KOPT-K1 (cell line): ENCODE results near the gene CTNNA1.
A peak's percentile ranks its signal among the peaks of the same experiment; 100 is the strongest.
"Not testable (repeated sequence)": the region's sequence is repeated elsewhere in the genome, so short reads cannot be mapped to it uniquely, and the experiment has no call there.

ENCODE experiments used
- H3K27ac ChIP-seq: fragments of 200-600 bp; sonication (generic); 2 replicates; pipeline ENCODE4 v1.5.1; 2016; ENCODE audit warnings: antibody characterized with exemption, mild to moderate bottlenecking, low read depth, low read length; ENCODE audit not compliant: poor library complexity, severe bottlenecking
- H3K36me3 ChIP-seq: fragments of 200-600 bp; sonication (generic); 2 replicates; pipeline ENCODE4 v1.5.1; 2017; ENCODE audit warnings: antibody characterized with exemption, mild to moderate bottlenecking, low read length, moderate library complexity; ENCODE audit not compliant: insufficient read depth
- H3K9me3 ChIP-seq: fragments of 200-600 bp; sonication (generic); 2 replicates; pipeline ENCODE4 v1.5.1; 2017; ENCODE audit warnings: antibody characterized with exemption, low read length, mild to moderate bottlenecking; ENCODE audit not compliant: insufficient read depth, poor library complexity, severe bottlenecking

The CTNNA1 gene, protein sequence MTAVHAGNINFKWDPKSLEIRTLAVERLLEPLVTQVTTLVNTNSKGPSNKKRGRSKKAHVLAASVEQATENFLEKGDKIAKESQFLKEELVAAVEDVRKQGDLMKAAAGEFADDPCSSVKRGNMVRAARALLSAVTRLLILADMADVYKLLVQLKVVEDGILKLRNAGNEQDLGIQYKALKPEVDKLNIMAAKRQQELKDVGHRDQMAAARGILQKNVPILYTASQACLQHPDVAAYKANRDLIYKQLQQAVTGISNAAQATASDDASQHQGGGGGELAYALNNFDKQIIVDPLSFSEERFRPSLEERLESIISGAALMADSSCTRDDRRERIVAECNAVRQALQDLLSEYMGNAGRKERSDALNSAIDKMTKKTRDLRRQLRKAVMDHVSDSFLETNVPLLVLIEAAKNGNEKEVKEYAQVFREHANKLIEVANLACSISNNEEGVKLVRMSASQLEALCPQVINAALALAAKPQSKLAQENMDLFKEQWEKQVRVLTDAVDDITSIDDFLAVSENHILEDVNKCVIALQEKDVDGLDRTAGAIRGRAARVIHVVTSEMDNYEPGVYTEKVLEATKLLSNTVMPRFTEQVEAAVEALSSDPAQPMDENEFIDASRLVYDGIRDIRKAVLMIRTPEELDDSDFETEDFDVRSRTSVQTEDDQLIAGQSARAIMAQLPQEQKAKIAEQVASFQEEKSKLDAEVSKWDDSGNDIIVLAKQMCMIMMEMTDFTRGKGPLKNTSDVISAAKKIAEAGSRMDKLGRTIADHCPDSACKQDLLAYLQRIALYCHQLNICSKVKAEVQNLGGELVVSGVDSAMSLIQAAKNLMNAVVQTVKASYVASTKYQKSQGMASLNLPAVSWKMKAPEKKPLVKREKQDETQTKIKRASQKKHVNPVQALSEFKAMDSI

DNA sequence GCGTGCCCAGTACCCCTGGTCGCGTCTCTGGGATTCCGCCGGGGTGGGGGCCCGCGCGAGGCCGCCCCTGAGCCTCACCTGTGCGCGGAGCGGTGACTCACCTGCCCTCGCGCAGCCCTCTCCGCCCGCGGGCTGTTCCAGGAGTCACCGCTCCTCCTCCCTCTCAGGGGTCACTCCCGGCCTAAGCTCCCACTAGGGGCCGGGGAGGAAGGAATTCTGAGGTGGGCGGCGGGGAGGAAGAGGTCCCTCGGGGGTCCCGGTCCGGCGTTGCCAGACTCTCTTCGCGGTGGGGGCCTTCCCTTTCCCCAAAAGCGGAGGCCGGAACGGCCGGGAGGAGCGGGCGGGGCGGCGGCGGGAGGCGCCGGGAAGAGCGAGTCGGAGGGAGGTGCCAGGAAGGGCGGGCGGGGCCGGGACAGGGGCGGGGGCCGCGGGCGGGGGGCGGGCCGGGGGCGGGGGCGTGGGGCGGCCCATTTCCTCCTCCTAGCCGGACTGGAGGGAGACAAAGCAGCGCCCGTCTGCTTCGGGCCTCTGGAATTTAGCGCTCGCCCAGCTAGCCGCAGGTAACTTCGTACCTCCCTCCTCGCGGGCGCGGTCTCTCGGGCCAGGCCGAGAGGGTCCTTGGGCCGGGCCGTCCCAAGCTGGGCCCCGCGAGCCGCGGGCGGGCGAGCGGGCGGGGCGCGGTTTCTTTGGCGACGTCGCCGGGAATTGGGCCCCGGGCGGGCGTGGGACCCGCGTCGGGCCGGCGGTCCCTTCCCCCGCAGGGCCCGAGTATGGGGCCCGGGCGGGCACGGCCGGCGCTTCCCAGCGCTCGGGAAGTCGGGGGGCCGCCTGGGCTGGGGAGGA is at the start of gene CTNNA1:
Gene CTNNA1, plus strand, starts transcription at position 475 of the 843 bp plus-strand sequence. CDS start 28,500 bp downstream, outside the sequence.
- no peaks in the 10 kb centered on the region for H3K36me3 ChIP-seq
- peak within 1 kb of the TSS; percentile 32 for H3K27ac ChIP-seq
- H3K9me3 ChIP-seq, result peaks cover 2% of the 10 kb centered on the region

DNA sequence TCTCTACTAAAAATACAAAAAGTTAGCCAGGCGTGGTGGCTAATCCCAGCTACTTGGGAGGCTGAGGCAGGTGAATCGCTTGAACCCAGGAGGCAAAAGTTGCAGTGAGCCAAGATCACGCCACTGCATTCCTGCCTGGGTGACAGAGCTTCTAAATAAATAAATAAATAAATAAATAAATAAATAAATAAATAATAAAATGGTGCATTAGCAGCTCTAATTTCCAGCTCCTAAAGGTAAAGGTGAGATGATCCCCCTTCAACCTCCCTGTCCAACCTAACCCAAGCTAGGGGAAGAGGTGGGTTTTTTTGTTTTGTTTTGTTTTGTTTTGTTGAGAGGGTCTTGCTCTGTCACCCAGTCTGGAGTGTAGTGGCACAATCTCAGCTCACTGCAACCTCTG is 49.4 kb upstream of the CTNNA1 start:
- H3K27ac ChIP-seq, H3K36me3 ChIP-seq, H3K9me3 ChIP-seq: not testable (repeated sequence)

DNA sequence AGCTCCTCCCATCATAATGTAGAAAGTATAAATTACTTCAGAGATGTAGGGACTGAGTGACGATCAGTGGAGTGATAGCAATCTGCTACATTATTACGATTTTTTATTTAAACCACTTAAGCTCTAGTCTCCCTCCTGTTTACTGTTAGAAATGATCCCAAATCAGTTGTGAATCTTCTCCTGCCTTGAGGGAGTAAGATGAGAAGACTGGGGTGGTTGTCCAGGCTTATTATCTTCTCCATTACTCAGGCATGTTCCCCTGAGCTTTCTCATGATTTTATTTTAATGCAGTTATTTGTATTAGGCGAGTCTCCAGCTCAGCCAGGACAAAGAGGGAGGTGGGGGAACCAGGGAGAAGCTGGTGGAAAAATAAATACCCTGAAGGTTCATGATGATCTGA is 48.2 kb upstream of the CTNNA1 start:
- no peak overlapping the region for H3K27ac ChIP-seq

DNA sequence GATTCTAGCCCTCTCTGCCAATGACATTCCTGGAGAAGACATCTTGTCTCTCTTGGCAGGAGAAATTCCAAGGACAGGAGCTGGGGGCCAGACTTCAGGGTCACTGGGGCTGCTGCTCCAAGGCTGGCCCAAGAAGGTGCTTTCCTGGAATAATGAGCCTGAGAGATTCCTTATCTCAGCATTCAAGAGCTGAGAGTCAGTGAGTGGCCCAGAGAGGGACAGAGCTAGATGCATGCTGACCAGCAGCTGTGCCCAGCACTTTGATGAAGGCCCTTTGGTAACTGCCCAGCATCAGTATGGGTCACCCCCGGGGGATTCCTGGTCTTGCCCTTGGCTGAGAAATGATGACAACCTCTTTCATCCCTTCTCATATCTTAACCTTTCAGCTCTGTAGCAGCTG is 47.7 kb upstream of the CTNNA1 start:
- Histone ChIP-seq H3K27ac (no peak overlapping the region), H3K36me3 (no peaks in the 10 kb centered on the region), H3K9me3 (no peaks in the 10 kb centered on the region)

More for the DNA sequence above, 48.2 kb upstream of the CTNNA1 start:
- Histone ChIP-seq H3K36me3 (no peaks in the 10 kb centered on the region), H3K9me3 (no peaks in the 10 kb centered on the region)

DNA sequence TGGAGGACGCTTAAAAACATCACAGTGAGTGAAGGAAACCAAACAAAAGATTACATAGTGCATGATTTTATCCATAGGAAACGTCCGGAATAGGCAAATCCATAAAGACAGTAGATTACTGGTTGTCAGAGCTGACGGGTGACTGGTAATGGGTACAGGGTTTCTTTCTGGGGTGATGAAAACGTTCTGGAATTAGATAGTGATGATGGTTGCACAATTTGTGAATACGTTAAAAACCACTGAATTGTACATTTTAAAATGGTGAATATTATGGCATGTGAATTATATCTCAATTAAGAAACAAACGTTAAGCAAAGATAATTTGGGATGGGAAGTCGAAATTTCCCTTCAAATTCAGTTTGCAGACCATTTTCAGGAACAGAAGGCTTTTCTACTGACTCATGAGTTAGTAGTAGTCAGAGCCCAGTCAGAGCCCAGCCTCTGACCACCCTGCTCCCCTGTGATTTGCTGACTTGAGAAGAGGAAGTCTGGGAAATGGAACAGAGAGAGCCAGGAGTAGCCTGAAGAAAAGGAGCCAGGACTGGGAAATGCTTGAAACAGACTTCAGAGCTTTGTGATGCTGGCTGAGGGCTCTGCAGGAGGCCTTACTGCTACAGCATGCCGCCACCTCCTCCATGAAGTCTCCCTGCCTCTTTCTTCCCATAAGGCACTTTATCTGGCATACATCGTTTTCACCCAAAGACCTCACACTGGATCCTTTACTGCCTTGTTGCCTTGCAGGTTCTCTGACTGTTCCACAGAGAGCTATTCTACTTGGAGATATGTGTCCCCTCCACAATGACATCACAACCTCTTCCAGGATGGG is 46.4 kb upstream of the CTNNA1 start:
- Histone ChIP-seq H3K27ac (no peak overlapping the region), H3K9me3 (no peaks in the 10 kb centered on the region), H3K36me3 (no peaks in the 10 kb centered on the region)

DNA sequence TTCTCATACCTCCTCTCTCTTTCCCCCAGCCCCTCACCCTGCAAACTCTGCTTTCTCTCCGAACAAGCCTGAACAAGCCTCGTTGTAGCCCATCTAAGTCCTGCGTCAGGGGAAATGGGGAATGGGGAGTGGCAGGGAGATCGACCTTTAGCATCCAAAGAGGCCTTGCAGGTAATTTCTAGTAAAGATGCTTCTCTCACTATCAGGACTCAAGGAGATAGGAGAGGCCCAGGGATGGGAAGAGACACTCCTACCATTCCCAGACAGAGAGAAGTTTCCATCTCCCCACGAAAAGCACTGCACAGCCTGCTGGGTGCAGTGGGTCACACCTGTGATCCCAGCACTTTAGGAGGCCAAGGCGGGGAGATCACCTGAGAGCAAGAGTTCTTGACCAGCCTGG is 44.4 kb upstream of the CTNNA1 start:
- Histone ChIP-seq H3K27ac (no peak overlapping the region), H3K36me3 (no peaks in the 10 kb centered on the region), H3K9me3 (no peaks in the 10 kb centered on the region)

DNA sequence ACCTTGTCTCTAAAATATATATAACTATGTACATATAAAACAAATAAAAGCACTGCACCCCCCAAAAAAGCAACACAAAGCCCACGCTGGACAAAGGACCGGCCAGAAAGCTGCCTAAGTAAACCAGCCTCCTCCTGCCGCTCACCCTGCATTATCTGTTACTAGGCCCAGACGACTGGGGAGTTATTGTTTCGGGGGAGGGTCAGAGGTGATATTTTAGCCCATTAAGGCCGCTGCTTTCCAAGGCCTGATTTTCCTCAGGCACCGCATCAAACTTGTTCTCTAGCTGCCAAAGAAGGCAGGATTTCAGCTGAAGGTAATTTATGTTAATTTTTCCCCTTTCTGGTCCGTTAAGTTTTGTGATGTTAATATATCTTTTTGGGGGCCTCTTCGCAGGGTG is 44.0 kb upstream of the CTNNA1 start:
- Histone ChIP-seq H3K9me3 (no peaks in the 10 kb centered on the region), H3K36me3 (no peaks in the 10 kb centered on the region), H3K27ac (no peak overlapping the region)

DNA sequence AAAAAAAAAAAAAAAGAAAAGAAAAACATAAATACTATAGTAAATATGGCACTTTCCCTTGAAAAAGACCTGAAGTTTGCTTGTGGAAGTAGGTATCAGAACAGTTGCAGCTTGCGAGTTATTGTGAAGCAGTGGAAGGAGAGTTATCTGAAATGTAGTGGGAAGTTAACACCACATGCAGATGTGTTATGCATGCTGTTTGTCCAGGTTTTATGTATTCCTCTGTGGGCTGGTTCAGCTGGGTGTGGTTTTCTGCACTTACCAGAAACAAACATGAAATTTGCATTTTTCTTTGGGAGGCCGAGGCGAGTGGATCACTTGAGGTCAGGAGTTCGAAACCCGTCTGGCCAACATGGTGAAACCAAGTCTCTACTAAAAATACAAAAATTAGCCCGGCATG is 42.1 kb upstream of the CTNNA1 start:
- Histone ChIP-seq H3K9me3 (no peaks in the 10 kb centered on the region), H3K27ac (no peak overlapping the region), H3K36me3 (no peaks in the 10 kb centered on the region)

DNA sequence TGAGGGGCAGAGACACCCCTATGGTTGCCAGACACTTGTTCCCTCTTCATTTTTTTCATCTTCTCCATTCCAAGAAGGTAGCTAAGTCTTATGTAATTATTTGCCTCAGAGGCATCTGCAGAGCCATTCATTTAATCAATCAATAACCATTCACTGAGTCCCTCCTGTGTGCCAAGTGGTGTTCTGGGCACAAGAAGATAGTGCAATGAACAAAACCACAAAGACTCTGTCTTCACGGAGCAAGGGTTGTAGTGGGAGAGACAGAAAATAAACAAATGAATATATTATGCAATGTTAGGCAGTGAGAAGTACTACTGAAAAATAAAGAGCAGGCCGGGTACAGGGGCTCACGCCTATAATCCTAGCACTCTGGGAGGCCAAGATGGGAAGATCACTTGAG is 41.4 kb upstream of the CTNNA1 start:
- H3K36me3 ChIP-seq, result no peaks in the 10 kb centered on the region
- H3K9me3 ChIP-seq, result no peaks in the 10 kb centered on the region
- H3K27ac ChIP-seq, result no peak overlapping the region

DNA sequence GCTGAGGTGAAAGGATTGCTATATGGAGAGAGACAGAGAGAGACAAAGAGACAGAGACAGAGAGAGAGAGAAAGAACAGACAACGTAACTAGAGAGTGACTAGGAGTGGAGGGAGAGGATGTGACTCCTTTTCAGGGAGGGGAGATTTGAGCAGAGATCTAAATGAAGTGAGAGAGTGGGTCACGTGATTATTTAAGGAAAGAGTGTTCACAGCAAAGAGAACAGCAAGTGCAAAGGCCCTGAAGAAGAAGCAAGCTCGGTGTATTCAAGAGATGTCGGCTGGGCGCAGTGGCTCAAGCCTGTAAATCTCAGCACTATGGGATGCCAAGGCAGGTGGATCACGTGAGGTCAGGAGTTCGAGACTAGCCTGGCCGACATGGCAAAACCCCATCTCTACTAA is 40.9 kb upstream of the CTNNA1 start:
- Histone ChIP-seq H3K9me3 (no peaks in the 10 kb centered on the region), H3K27ac (no peak overlapping the region), H3K36me3 (no peaks in the 10 kb centered on the region)

DNA sequence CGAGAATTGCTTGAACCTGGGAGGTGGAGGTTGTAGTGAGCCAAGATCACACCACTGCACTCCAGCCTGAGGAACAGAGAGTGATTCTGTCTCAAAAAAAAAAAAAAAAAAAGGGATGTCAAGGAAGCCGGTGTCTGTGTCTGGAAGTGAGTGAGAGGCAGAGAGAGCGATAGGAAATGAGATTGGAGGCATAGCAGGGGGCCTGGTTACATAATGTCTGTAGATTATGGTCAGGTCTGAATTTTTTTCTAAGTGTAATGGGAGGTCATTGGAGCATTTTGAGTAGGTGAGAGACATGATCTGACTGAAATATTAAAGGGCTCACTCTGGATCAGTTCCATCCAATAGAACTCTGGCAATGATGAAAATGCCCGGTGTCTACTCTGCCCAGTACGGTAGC is 40.4 kb upstream of the CTNNA1 start:
- Histone ChIP-seq H3K27ac (no peak overlapping the region), H3K9me3 (no peaks in the 10 kb centered on the region), H3K36me3 (no peaks in the 10 kb centered on the region)

DNA sequence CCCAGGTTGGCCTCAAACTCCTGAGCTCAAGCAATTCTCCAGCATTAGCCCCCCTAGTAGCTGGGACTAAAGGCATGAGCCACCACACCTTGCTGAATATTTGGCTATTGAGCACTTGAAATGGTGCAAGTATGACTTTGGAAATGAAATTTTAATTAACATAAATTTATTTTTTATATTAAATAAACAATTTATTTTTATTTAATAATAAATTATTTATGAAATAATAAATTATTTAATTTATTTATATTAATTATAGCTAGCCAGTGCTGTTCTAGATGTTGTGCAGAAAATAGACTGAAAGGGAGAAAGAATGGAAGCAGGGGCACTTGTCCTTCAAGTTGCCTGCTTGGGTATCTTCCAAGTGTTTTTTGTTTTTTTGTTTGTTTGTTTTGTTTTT is 40.0 kb upstream of the CTNNA1 start:
- no peaks in the 10 kb centered on the region for H3K36me3 ChIP-seq
- no peaks in the 10 kb centered on the region for H3K9me3 ChIP-seq
- no peak overlapping the region for H3K27ac ChIP-seq

DNA sequence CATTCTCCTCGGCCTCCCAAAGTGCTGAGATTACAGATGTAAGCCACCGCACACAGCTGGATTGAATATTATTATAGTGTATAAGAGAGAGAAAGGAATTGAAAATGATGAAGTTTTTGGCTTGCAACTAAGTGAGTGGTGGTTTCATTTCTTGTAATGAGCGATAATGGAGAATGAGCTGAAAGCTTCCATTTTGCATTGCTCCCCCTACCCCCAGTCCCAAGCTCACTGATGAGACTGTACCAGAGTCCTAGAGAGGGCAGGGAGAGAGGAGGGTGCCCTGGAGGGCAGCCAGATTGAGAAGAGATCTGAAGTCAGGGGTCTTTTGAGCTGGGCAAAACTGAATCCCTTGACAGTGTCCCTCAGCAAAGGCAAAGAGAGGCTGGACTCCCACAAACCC is 38.5 kb upstream of the CTNNA1 start:
- no peak overlapping the region for H3K27ac ChIP-seq
- H3K9me3 ChIP-seq, result no peaks in the 10 kb centered on the region
- no peaks in the 10 kb centered on the region for H3K36me3 ChIP-seq

DNA sequence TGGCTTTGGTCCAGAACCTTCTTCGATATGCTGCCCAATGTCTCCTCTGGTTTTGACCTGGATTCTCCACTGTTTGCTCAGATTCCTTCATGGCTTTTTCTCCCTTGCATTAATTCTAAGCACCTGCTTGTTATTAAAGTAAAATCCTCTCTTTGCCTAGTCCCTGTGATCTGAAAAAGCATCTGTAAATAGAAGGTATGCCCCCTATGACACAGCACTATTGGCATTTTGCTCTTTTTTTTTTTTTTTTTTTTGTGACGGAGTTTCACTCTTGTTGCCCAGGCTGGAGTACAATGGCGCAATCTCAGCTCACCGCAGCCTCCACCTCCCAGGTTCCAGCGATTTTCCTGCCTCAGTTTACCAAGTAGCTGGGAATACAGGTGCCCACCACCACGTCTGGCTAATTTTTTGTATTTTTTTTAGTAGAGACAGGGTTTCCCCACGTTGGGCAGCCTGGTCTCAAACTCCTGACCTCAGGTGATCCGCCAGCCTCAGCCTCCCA is 37.2 kb upstream of the CTNNA1 start:
- H3K27ac ChIP-seq, H3K9me3 ChIP-seq, H3K36me3 ChIP-seq: not testable (repeated sequence)
